ENCODE measurements around the gene CCDC200.
"Not testable (repeated sequence)": the region's sequence is repeated elsewhere in the genome, so short reads cannot be mapped to it uniquely, and the experiment has no call there.

GRCh38 chr17:43233877-43234276 lies 5.5 kb upstream of the CCDC200 start, which contains the start of gene RNU2-1:
- not testable (repeated sequence) for TF ChIP-seq EZH2 (IDR thresholded peaks at IDR 0.05; ENCODE audit: insufficient read depth, poor library complexity, severe bottlenecking); EZH2phosphoT487 (IDR thresholded peaks at IDR 0.05; ENCODE audit: insufficient read depth, low read depth)

All from GM23248 (cell line).